Activated T-cell treated with anti-CD3 and anti-CD28 coated beads, Interleukin-2, amount 50 U/mL, for 24 hours (primary cell): ENCODE results near the gene PLCB4.

Experiments used
- DNase-seq: peaks from one replicate; pipeline ENCODE4 v3.0.0-alpha.2; 2020
- H3K27ac Mint-ChIP-seq: 2 replicates; pipeline ENCODE4 v1.8.0; 2020; ENCODE audit warnings: mild to moderate bottlenecking, mixed read lengths
- H3K27me3 Mint-ChIP-seq: 2 replicates; pipeline ENCODE4 v1.8.0; 2020; ENCODE audit warnings: mixed read lengths
- H3K36me3 Mint-ChIP-seq: 2 replicates; pipeline ENCODE4 v1.8.0; 2020; ENCODE audit warnings: low read depth, mixed read lengths
- H3K4me1 Mint-ChIP-seq: 2 replicates; pipeline ENCODE4 v1.8.0; 2020; ENCODE audit warnings: low read depth, mixed read lengths
- H3K4me3 Mint-ChIP-seq: 2 replicates; pipeline ENCODE4 v1.8.0; 2020; ENCODE audit warnings: mild to moderate bottlenecking, moderate library complexity, mixed read lengths
- H3K9me3 Mint-ChIP-seq: 2 replicates; pipeline ENCODE4 v1.8.0; 2020; ENCODE audit warnings: mixed read lengths

Gene PLCB4

DNA sequence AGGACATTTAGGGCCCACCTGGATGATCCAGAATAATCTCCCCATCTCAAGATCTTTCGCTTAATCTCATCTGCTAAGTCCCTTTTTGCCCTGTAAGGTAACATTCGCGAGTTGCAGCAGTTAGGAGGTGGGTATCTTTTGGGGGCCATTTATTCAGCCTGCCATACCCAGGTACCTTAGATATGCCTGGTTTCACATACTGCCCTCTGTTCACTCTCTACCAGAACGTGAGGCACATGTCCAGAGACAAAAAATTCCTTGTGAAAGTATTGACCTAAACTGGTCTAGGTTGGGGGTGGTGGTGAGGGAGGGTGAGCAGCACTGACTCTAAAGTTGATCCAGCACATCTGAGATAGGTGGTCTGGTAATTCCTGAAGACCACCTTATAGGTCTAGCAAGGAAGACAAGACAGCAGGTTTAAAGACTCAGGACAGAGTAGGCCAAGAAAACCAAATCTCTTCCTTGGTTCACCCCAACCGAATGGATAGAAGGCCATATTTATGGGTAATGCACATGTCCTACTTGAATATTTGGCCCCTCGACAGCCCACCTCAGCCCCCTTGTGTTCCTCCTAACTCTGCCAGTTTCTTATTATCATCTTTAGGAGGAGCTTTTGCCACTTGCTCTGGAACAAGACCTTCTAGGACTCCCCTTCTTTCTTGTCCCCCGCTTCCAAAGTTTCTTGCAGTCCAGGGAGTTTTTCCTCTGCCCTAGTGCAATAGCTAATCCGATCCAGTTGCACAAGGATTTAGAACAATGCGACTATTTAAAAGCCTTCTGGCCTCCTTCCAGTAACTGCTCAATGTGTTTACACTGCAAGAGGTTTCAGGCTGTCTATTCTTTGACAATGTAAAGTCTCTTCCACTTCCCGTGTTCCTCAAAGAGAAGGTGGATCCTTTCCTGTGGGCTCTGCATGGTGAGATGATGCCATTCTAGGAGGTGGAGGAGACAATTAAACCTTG, 232.5 kb downstream of the PLCB4 start:
- Mint-ChIP-seq H3K9me3 (no peaks in the 10 kb centered on the region), H3K27ac (no peak overlapping the region), H3K36me3 (no peaks in the 10 kb centered on the region), H3K4me3 (no peak overlapping the region), H3K4me1 (no peaks in the 10 kb centered on the region), H3K27me3 (no peaks in the 10 kb centered on the region)
- DNase-seq: no peak

DNA sequence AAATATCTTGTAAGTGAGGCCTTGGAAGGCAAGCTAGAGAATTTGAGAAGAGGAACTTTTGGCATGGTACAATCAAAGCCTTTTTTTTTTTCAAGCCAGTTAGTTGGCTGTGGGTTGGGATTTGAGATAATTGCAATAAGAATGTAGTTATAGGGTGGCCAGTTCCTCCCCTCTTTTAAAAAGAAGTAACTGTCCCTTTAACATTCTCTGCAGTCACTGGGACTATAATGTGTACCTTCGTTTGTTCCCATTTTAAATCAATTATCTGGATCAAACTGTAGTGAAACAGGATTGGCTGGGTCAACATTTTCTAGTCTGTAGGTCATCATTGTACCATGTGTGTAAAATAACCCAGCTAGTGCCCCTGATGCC, 233.2 kb downstream of the PLCB4 start:
- H3K27me3 Mint-ChIP-seq: no peaks in the 10 kb centered on the region
- no peak for DNase-seq
- H3K27ac Mint-ChIP-seq: no peak overlapping the region
- no peaks in the 10 kb centered on the region for H3K9me3 Mint-ChIP-seq
- H3K4me3 Mint-ChIP-seq: no peak overlapping the region
- H3K4me1 Mint-ChIP-seq: no peaks in the 10 kb centered on the region
- no peaks in the 10 kb centered on the region for H3K36me3 Mint-ChIP-seq

DNA sequence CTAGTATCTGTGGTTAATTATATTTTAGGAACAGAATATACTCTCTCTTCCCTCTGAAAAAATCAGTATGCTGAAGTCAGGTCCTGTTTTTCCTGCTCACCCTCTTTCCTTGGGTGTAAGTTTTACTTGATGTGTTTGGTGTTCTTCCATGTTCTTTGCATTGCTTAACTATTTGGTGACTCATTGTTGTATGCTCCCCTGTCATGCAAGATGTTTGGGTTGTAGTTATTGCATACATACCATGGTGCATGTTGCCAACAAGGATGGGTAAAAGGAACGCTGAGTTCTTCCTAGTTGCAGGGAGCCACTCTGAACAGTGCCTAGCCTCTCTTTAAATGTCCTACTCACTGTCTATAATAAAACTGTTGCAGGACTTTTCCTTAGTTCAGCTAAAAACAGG, 237.6 kb downstream of the PLCB4 start:
- DNase-seq: no peak
- Mint-ChIP-seq H3K36me3 (no peaks in the 10 kb centered on the region), H3K27ac (no peak overlapping the region), H3K4me3 (no peak overlapping the region), H3K27me3 (no peaks in the 10 kb centered on the region), H3K9me3 (no peaks in the 10 kb centered on the region), H3K4me1 (no peaks in the 10 kb centered on the region)

DNA sequence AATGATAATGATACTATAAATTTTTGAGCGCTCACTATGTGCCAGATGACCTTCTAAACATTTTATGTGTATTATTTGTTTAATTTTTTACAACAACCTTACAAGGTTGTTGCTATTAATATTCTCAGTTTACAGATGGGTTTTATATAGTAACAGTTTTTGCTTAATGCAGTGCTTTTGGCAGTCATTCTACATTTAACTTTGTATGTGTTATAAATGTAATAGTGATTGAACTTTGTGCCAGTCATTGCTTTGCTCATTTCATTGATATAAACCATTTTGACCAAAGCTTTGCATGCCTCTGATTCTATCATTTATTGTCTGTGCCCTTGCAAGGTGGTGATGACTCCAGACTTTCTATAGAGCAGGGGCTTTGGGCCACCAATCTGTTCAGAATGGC, 239.2 kb downstream of the PLCB4 start:
- DNase-seq: no peak
- Mint-ChIP-seq H3K9me3 (no peaks in the 10 kb centered on the region), H3K27ac (no peak overlapping the region), H3K4me3 (no peak overlapping the region), H3K27me3 (no peaks in the 10 kb centered on the region), H3K36me3 (no peaks in the 10 kb centered on the region), H3K4me1 (no peaks in the 10 kb centered on the region)

DNA sequence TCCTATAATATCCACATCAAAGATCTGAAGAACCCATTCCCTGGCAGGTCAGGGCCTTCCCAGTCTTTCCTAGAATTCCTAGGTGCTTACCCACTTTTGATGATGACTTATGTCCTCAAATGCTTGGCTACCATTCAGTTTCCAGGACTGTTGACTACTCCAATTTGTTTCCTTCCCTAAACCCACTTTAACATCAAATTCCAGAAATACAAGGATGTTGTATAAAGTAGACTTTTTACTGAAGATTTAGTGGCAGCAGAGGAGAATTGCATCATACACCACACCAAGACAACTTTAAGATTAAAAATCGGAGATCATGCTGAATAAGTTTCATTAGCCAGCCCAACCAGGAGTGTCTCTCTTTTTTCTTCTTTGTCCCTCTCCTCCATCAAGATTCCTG, 242.2 kb downstream of the PLCB4 start:
- no peak for DNase-seq
- no peak overlapping the region for H3K4me3 Mint-ChIP-seq
- no peaks in the 10 kb centered on the region for H3K27me3 Mint-ChIP-seq
- no peaks in the 10 kb centered on the region for H3K4me1 Mint-ChIP-seq
- H3K9me3 Mint-ChIP-seq: no peaks in the 10 kb centered on the region
- no peak overlapping the region for H3K27ac Mint-ChIP-seq
- no peaks in the 10 kb centered on the region for H3K36me3 Mint-ChIP-seq

DNA sequence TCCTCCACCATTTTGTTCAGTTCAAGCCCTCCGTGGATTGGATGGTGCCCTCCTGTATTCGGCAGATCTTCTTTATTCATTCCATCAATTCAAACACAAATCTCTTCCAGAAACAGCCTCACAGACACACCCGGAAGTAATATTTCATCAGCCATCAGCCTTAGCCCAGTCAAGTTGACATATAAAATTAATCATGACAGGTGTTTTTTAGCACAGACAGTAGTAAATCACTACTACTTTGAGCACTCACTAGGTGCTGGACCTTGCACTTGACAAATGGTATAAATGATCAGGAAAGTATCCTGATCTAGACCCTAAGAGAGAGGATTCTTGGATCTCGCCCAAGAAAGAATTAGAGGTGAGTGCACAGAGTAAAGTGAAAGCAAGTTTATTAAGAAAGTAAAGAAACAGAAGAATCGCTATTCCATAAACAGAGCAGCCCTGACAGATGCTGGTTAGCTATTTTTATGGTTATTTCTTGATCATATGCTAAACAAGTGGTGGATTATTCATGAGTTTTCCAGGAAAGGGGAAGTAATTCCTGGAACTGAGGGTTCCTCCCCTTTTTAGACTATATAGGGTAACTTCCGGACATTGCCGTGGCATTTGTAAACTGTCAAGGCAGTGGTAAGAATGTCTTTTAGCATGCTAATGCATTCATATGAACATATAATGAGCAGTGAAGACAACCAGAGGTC, 250.9 kb downstream of the PLCB4 start:
- Mint-ChIP-seq H3K9me3 (no peaks in the 10 kb centered on the region), H3K36me3 (no peaks in the 10 kb centered on the region), H3K27me3 (no peaks in the 10 kb centered on the region), H3K27ac (no peak overlapping the region), H3K4me3 (no peak overlapping the region), H3K4me1 (peaks cover 8% of the 10 kb centered on the region)
- no peak for DNase-seq

DNA sequence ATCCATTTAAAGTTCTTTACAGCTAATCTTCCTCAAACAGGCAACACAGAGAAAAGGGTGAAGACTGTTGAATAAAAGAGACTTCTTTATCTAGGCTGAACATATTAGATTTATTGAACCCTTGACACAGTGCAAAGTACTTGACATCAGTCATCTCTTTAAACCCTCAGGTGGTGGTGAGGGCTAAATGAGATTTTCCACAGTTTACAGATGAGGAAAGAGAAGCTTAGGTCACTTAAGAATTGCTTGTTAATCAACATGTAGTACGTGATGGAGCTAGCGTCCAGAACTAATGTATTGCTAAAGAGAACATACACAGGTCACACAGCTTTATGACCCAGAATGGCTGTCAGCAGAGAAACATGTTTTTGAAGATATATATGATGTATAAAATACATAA, 252.1 kb downstream of the PLCB4 start:
- H3K4me3 Mint-ChIP-seq: no peak overlapping the region
- no peak for DNase-seq
- no peaks in the 10 kb centered on the region for H3K27me3 Mint-ChIP-seq
- no peaks in the 10 kb centered on the region for H3K36me3 Mint-ChIP-seq
- H3K27ac Mint-ChIP-seq: no peak overlapping the region
- H3K9me3 Mint-ChIP-seq: no peaks in the 10 kb centered on the region
- peaks cover 8% of the 10 kb centered on the region for H3K4me1 Mint-ChIP-seq

DNA sequence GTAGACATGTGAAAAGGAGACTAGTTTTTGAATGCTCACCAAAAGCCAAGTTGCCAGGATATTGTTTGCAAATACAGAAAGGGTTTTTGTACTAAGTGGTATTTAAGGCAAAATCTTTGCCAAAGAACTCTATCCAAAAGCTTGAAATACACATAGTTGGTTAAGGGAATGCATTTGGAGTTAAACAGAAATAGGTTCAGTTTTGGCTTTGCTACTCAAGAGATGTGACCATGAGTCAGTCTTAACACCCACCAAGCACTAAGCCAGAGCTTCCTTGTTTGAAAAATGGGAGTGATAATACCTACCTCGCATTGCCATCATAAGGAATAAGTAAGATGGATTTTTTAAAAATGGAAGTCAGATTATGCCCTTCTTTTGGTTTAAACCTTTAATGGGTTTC, 253.8 kb downstream of the PLCB4 start:
- H3K9me3 Mint-ChIP-seq: no peaks in the 10 kb centered on the region
- no peak for DNase-seq
- no peaks in the 10 kb centered on the region for H3K27me3 Mint-ChIP-seq
- no peak overlapping the region for H3K27ac Mint-ChIP-seq
- no peak overlapping the region for H3K4me3 Mint-ChIP-seq
- no peaks in the 10 kb centered on the region for H3K36me3 Mint-ChIP-seq
- peaks cover 8% of the 10 kb centered on the region for H3K4me1 Mint-ChIP-seq

DNA sequence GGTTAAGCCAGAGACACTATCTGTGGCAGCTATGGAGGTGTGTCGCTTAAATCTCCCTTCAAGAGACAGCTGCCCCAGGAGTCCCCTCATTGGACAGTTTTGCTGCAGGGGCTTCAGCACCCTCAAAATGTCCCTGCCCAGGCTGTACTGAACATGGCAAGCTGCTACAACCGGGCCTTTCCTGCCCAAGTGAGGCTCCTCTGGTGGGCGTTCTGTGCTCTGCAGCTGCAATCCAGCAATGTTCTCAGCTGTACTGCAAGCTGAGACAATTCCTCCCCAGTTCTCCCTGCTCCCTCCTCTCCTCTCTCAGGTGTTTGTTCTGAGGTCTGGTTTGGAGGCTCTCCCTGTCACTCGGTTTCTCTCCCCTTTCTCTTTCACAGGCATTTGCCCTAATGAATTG, 254.7 kb downstream of the PLCB4 start:
- no peak for DNase-seq
- H3K4me1 Mint-ChIP-seq: peaks cover 8% of the 10 kb centered on the region
- no peaks in the 10 kb centered on the region for H3K36me3 Mint-ChIP-seq
- no peaks in the 10 kb centered on the region for H3K9me3 Mint-ChIP-seq
- no peak overlapping the region for H3K4me3 Mint-ChIP-seq
- no peak overlapping the region for H3K27ac Mint-ChIP-seq
- H3K27me3 Mint-ChIP-seq: no peaks in the 10 kb centered on the region

DNA sequence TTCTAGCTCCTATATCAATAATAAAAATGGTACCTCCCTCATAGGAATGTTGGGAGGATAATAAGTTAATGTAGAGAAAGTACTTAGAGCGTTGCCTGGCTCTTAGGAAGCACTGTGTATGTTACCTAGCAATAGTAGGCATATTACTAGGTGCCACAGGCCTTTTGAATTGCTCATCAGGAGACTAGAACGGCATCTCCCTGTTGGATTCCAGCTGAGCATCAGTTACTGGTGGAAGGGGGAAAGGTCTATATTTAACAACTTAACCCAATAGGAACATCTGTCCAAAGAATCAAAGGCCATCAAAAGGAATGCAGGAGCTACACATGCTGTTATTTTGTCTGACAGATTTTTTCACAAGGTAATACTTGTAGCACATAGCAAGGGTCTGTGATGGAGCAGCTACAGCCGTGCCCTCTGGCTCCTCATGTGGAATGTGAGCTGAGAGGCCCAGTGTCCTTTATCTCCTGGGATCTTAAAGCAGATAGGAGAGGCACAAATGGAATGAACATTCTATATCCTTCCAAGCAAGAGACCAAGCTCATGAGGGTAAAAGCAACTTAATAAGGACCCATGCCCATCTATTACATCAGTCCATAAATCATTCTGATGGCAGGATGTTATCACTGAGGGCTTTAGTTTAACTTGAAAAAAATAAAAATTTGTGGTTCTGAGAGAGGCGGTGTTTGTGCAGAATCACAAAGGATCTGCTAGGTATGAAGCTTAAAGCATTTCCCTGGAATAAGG, 260.6 kb downstream of the PLCB4 start:
- Mint-ChIP-seq H3K36me3 (no peaks in the 10 kb centered on the region), H3K9me3 (no peaks in the 10 kb centered on the region), H3K4me3 (no peak overlapping the region), H3K27me3 (no peaks in the 10 kb centered on the region), H3K27ac (no peak overlapping the region), H3K4me1 (no peaks in the 10 kb centered on the region)
- no peak for DNase-seq

DNA sequence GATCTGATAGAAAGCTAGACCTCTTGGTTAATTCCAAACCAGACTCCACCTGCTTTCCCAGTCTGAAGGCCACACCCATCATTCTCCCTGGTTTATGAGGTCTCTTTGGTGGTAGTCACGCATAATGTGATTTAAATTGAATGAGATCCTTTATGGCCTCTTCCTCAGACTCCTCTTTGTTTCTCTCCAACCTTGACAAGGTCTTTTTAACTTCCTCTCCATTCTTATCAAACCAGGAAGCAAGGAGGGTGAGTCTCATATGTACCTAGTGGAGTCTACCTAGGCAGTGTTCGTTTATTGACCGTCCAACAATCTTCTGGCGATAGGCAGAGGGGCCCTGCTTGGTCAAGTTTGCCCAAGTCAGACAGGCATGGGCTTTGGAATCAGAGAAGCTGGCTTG, 261.3 kb downstream of the PLCB4 start:
- no peaks in the 10 kb centered on the region for H3K27me3 Mint-ChIP-seq
- H3K36me3 Mint-ChIP-seq: no peaks in the 10 kb centered on the region
- H3K4me1 Mint-ChIP-seq: no peaks in the 10 kb centered on the region
- DNase-seq: no peak
- H3K4me3 Mint-ChIP-seq: no peak overlapping the region
- H3K27ac Mint-ChIP-seq: no peak overlapping the region
- no peaks in the 10 kb centered on the region for H3K9me3 Mint-ChIP-seq

DNA sequence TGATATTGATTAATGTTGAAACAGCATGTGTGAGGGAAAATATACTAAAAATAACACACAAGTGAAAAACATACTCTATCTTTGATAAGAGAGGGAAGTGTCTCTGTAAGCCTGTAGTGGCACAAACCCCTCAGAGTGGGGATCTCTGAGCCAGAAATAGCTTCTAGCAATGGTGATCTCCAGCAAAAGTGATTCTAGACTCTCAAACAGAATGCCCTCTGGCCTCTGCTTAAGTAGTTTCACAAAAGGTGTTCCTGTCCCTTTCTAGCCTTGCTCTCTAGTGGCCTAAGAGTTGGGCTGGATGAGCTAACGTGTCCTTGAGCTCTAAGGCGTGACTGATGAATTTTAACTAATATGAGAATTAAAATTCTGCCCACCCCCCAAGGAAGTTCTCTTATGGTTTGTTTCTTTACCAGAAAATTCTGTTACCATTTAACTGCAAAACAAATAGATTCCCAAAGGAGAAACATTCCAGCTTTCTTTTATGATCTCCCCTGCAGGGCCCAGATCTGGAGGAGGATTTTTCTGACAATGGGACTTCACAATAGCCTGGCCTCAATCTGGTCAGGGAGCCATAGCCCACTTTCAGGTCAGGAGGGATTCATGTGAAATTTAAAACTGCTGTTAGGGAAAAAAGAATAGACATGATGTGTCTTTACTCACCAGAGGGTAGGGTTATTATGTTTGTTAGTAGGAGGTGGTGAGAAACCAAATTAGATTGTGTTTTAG, 263.0 kb downstream of the PLCB4 start:
- no peak overlapping the region for H3K27ac Mint-ChIP-seq
- H3K36me3 Mint-ChIP-seq: no peaks in the 10 kb centered on the region
- no peaks in the 10 kb centered on the region for H3K4me1 Mint-ChIP-seq
- H3K4me3 Mint-ChIP-seq: no peak overlapping the region
- H3K9me3 Mint-ChIP-seq: no peaks in the 10 kb centered on the region
- no peaks in the 10 kb centered on the region for H3K27me3 Mint-ChIP-seq
- DNase-seq: no peak

DNA sequence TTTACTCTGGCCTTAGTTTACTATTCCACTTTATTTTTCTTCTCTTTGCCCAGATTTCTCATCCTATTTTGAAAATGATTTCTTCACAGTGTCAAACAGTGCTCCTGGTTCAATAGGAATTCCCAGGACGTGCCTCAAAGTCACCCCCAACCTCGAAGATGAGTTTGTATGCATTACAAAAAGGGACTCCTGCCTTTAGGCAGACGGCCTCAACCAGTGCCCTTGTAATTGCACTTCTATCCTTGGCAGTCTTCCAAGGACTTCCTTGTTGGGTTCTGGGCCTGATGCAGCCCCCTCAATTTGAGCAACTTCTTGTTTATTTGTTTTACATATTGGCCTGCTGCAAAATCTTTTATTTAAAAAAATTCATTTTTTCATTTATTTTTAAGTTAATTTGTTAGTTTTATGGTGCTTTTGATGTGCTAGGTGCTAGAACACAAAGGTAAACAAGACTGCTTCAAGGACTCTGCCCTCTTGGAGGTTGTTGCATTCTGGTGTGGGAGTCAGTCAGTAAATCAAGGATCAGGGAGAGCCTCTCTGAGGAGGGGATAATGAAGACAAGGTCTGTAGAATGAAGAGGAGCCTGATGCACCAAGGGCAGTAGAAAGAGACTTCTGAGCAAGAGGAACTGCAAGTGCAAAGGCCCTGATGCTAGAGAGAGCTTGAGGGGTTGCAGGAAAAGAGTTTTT, 264.0 kb downstream of the PLCB4 start:
- no peak for DNase-seq
- H3K4me3 Mint-ChIP-seq: no peak overlapping the region

DNA sequence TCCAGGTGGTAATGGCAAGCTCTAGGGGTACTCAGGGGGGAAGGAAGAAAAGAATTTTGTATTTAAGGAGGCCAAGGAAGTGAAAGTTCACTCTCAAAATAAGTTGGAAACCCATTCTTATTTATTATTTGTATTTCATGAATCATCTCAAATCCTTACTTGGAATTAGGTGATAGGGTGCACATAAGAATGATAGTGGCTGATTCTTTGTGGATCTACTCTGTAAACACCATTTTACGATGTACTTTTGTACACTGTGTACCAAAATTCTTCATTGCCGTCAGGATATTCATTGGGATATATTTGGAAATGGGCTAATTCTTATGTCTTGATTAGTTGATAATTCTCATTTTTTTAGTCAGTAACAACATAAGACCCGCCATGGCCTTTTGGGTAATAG, 266.0 kb downstream of the PLCB4 start:
- Mint-ChIP-seq H3K4me3 (no peak overlapping the region), H3K9me3 (no peaks in the 10 kb centered on the region), H3K36me3 (no peaks in the 10 kb centered on the region), H3K27ac (no peak overlapping the region), H3K4me1 (no peaks in the 10 kb centered on the region), H3K27me3 (no peaks in the 10 kb centered on the region)
- no peak for DNase-seq

More for the DNA sequence above, 264.0 kb downstream of the PLCB4 start:
- Mint-ChIP-seq H3K9me3 (no peaks in the 10 kb centered on the region), H3K4me1 (no peaks in the 10 kb centered on the region), H3K36me3 (no peaks in the 10 kb centered on the region), H3K27me3 (no peaks in the 10 kb centered on the region), H3K27ac (no peak overlapping the region)
